GM19468 (cell line): Measurements from ENCODE around the gene PRDM12.

Experiments
- ATAC-seq: cut with Tn5 transposase; IDR thresholded peaks from one replicate; pipeline ENCODE4 v1.9.1; 2021; ENCODE audit warnings: mild to moderate bottlenecking, moderate library complexity, moderate number of reproducible peaks; ENCODE audit not compliant: unreplicated experiment; ENCODE audit errors: extremely low read depth

PRDM12 gene

DNA sequence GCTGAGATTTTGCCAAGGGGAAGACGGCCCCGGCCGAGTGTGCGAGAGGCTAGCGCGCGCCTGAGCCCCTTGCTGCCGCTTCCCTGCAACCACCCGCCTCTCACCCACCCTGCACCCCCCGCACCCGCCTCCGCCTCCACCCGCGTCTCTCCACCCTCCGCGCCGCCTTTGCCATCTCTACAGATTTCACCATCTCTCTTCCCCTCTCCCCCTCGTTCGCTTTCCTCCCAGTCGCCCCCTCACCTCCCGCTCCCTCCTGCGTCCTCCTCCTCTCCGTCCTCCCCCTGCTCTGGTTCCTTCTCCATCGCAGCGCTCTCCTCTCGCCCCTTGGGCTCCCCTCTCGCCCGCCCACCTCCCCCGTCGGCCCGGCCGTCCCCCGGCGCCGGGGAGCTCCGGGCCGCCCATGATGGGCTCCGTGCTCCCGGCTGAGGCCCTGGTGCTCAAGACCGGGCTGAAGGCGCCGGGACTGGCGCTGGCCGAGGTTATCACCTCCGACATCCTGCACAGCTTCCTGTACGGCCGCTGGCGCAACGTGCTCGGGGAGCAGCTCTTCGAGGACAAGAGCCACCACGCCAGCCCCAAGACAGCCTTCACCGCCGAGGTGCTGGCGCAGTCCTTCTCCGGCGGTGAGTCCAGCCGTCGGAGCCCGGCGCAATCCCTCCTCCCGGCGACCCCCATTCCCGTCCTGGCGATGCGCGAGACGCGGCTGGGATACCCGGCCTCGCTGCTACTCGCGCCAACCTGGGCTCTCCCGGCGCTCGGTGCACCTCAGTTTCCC lies at the start of gene PRDM12:
Gene PRDM12 (plus strand): TSS at position 344 of the 778 bp plus-strand sequence. CDS start 60 bp downstream, at position 404.
- ATAC-seq = no peak

DNA sequence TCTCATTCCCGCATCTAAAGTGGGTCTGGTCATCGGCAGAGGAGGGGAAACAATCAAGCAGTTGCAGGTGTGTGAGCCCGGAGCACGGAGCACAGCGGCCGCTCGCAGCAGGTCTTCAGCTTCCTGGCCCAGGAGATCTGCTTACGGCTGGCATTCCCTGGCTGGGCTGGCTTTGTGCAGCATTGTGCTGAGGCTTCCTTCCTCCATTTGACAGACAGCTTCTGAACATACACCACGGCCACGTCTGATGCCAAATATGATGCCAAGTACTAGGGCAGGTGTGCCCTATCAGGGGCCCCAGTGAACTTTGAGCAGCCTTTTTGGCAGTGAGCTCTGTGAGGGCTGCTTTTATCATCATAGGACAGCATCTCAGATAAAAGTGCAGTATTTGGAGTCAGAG lies 47.9 kb upstream of the PRDM12 start:
- ATAC-seq = no peak

DNA sequence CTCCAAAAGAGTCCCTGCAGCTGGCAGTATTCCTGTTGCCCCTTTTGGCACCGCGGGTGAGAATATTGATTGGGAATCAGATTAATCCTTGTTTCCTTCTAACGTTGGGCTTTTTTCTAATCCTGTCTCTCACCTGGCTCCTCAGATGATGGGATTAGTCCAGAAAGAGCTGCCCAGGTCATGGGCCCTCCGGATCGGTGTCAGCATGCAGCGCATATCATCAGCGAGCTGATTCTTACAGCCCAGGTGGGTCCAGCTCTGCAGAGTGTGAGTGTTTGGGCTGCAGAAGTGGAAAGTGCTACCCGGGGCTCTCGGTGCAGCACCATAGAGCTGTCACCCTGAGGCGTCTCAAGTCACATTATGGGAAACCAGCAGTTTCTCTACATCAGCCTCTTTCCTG lies 40.9 kb upstream of the PRDM12 start:
- ATAC-seq = no peak

DNA sequence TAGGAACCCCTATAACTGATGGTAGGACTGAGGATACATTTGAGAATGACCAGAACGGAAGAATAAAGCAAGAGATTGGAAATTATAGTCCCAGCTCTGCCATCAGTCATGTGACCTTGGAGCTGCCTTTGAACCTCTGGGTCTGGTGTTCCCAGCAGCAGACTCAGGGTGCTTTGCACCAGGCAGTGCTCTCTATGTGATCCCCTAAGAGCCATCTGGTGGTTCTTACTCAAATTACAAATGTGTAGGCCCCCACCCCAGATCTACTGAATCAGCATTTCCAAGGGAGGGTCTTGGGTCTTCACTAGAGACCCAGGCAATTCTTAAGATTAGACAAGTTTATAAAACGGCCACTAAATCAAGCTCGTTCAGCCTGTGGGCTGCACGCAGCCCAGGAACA lies 40.2 kb upstream of the PRDM12 start:
- ATAC-seq = no peak

DNA sequence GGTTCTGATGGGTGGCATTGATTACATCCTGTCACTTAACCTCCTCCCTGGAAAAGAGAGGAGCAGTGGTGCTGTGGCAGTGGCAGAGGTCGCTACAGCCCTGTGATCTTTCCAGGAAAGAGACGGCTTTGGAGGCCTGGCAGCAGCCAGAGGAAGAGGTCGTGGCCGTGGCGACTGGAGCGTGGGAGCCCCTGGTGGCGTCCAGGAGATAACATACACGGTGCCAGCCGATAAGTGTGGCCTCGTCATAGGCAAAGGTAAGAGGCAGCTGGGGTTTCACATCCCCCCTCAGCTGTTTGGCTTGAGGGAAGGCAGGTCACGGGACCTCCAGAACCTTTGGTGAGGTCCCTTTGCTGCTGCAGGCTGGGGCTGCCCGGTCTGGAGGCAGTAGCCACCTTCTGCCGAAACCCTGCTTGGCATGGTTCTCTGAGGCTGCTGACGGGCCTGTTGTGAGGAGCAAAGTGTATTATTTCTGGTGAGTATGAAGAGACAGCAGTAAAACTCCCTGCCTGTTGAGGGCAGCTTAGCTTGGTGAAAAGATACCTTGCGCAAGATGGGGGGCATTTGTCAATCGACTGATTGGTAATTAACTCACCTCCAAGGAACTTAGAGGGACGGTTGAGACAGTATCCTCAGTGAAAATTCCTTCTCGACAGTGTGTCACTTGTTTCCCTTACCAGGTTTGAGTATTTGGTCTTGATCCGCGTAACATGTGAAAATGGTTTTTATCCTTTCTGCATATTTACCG lies 38.0 kb upstream of the PRDM12 start:
- ATAC-seq = no peak

DNA sequence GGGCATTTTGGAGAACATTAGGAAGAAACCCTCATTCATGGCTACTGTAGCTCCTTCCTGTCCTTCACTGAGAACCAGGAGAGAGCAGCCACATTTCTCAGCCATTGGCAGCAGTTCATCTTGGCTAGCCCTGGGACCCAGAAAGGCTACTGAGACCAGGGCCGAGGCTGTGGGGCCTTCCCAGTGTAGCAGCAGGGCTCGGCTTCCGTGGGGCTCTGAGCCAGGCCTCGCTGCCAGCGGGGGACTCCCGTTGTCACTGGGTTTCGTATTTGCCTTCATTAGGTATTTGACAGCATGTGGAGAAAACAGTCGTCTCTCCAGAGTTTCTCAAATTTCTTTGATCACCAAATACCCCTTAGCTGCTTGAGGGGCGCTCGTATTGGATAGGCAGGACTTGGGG lies 37.3 kb upstream of the PRDM12 start:
- ATAC-seq = no peak

DNA sequence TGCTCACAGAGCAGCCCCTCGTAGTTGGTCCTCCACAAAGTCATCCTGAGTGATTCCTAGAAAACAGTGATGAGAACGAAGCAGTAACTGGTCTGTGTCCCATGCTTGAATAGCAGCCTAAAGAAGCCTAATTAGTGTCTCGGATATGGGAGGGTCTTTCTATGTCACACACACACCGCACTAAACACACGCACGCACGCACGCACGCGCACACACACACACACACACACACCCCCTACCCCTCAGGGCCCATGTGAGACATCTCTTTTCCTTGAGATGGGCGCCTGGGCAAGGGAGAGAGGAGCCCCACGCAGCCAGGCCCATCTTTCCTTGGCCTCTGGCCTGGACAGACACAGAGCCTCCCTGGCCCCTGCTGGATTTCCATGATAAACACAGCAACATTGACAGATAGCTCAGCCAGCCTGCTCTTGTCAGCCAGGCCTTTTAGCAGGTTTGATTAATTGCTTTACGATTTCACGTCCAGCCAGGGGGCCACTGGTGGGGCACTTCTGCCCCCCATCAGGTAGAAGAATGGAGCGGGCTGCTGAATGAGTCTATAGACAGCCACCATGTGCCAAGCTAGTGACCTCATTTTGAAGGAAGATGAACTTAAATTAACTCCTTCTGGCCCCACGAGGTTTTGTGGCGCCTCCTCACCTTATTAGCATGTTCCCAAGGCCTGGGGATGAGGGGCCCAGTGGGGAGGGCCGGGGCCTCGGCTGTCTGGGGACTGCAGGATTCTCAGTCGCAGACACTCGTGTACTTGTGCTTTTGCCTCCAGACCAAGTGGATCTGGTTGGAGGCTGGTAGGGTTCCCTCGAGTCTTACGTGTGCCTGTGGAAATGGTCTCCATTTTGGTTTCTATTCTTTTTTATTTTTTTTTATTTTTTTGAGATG lies 36.2 kb upstream of the PRDM12 start:
- ATAC-seq = no peak

DNA sequence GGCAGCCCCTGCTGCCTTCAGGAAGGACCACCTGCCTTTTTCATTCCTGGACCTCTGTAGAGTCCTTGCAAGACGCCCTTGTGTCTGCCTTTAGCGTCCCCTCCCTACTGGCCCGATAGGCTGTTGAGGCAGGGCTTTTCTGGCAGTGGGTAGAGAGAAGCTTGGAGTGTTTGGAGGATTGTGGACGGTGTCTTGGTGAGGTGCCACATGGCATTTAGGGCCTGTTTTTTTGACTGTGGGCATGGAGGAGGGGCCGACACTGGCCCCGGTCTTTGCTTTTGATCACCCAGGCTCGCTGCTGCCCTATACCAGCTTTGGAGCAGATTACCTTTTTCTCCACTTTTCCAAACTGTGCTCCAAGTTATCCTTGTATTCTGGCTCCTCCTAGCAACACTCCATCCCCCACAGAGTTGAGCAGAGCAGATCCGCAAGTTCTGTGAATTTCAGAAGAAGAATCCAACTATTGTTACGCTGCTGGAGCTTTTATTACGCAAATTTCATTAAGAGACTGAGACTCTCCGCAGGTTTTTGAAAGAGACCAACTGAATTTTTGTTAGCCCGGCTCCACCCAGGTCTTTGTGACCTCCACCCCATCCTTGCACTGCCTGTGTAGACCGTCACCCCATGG lies 34.8 kb upstream of the PRDM12 start:
- ATAC-seq = no peak

DNA sequence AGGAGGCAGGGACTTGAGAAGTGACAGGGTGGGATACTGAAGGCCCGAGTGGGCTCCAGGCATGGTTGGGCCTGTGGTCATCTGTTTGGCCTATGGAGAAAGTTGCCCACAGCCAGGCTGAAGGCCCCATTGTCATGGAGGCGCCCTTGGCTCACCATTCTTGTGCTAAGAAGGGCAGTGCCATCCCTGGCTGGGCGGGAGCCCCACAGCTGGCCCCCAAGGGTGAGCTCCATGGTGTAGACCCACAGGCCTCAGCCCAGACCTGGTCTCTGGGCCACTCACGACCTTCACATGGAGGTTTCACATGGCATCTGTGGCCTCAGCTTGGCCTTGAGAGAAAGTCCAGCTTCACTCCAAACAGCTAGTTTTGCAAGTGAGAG lies 34.3 kb upstream of the PRDM12 start:
- no peak for ATAC-seq

DNA sequence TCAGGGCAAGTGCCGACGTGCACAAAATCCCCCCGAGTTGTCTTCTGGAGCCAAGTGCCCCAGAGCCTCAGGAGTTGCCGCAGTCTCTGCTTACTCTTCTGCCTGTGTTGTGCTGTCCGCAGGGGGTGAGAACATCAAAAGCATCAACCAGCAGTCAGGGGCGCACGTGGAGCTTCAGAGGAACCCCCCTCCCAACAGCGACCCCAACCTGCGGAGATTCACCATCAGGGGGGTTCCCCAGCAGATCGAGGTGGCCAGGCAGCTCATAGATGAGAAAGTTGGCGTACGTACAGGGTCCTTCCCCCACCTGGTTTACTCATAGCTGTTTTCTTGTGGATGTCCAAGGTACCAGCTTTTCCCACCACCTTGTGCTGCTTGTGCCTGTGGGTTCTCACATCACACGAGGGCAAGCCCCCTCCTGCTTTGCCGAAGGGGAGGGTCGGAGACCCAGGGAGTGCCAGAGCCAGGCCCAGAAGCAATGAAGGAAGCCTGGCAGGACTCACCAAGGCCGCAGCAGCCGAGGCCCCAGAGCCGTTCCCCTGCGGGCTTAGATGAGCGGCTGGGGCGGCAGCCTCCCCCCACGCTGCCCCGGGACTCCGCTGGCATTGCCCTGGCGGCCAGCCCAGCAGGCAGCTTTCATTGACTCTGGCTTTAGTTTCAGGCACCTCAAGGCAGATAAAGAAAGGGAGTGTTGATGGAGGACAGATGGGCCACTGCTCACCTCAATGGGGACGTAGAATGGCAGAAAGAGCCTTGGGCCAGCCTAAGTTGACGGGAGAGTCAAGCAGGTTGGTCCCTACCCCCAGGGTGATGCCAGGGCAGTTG lies 33.7 kb upstream of the PRDM12 start:
- ATAC-seq = no peak

DNA sequence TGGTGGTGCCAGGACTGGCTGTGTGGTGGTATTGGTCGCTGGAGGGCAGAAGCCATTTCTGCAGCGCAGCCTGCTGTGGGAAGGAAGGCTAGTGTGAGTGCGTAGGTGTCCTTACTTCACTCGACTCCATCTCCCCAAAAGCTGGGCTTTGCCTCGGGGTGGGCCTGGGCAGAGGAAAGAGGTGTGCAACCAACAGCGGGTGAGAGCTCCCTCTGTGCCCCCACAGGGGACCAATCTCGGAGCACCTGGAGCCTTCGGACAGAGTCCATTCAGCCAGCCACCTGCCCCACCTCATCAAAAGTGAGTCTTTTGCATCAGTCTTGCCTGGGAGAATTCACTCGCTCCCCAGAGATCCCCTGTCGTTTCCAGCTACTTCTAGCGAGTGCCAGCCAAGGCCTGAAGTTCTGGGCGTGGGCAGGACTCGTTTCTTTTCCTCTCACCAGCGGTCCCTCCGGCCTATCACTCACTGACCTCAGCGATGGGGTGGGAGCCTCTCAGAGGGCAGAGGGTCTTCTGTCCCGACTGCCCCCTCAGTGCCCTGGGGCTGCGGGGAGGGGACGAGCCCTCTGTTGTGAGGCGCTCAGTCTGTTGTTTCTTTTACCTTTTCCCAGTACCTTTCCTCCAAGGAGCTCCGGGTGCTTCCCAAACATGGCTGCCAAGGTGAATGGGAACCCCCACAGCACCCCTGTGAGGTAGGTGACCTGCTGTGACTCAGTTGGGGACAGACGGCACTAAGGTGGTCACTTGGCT lies 32.9 kb upstream of the PRDM12 start:
- ATAC-seq = no peak

DNA sequence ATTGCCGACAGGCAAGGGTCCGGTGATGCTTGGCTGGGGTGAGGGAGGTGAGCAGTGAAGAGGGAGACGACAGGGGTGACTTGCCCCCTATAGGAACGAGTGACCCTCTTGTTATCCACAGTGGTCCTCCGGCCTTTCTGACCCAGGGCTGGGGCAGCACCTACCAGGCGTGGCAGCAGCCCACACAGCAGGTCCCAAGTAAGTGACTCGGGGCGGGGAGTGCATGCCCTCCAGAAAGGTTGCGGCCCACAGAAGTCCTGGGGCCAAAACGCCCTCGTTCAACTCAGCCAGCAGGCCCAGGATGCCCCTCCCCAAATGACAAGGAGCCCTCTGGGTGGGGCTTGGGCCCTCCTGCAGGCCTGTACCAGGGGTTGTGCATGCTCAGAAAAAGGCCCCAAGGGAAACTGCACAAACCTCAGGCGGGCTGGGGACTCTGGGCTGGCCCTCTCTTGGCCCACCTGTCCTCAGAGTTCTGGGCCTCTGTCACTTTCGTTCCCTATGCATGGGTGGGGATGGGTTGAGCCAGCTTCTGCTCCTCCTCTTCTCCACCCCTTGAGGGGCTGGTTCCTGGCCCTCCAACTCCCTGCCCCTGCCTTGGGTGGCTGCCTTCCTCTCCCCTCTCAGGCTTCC lies 32.2 kb upstream of the PRDM12 start:
- ATAC-seq = no peak

DNA sequence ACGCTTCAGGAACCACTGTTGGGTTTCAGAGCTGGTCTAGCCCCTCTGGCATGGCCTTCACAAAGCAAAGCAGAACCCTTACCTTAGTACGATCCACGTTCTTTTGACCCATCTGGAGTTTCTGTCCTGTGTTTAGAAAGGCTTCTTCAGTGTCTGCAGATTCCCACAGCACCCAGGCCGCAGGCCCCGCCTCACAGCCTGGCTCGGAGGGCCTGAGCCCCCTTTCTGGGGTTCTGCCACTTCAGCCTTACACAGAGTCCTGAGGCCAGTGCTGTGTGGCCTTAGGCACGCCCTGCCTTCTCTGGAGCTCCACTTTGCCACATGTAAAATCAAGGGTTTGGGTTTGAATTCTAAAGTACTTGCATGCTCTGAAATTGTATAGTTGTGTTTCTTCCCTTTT lies 31.6 kb upstream of the PRDM12 start:
- ATAC-seq = no peak

DNA sequence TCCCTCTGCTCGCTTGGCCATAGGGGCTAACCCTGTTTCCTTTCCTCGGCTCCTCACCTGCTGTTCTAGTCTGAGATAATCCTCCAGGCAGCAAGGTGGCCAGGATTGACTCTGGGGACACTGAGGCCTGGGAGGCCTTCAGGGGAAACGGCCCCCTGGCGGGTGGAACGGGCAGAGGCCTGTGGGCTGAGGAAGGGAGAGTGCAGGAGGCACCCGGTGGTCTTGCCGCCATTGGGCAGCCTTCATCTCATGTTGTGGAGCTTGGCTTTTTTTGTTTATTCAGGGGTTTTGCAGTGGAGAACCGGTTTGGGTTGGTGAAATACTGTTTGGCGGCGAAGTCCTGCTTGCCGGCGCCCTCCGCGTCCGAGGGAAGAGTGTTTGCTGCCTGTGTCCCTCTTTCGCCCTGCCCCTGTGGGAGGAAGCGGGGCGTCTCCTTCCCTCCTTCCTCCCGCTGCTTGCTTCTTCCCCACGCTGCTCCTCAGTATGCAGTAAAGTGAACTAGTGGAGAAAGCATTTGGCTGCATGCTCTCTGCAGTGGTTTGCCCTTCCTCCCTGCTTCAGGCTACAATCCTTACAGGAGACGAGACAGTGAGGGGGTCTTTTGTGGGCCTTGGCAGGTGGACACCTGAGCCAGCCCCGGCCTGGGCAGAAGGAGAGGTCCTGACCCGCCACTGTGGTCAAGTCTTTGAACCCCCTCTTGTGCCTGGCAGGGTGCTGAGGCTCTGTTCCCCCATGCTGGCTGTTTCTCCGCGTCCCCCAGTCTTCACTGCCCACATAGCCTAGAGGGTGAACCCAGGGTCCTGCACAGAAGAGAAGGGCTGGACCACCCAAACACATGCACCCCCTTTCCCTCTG lies 30.8 kb upstream of the PRDM12 start:
- ATAC-seq = no peak

DNA sequence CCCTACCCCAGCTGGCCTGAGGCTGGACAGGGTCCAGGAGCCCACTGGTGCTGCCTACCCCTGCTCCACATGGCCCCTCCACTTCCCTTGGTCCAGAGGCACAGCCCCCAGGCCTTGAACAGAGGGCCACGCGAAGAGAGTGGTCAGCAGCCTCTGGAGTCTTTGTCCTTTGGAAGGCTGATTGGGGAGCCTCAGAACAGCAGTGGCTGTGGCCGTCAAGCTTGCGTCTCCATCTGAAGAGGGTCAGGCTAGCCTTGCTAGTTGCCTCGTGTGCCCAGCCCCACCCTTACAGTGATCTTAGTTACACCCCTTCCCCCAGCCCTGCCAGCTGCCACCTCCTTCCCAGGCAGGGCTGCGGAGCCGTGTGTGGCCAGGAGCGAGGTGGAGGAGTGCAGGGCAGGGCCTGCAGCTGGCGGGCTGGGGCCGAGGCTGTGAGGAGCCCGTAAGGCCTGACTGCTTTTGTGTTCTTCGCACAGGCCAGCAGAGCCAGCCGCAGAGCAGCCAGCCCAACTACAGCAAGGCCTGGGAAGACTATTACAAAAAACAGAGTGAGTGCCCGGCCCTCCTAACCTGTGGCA lies 30.1 kb upstream of the PRDM12 start:
- ATAC-seq = no peak

DNA sequence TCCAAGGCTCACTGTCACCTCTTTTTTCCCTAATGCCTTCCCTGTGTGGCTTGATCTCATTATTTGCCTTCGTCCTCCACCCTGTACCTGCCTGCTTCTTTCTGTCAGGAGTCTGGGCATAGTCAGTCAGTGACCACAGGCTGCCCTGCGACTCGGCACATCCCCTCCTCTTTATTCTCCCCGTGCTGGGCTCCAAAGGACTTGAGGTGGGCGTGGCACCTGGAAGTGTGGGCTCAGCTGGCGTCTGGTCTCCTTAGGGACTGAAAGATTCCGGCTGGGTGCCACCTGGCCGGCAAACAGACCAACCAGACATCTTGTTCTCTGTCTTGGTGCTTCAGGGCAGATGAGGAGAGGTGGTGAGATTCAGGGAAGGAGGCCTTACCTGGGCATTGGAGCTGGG lies 29.6 kb upstream of the PRDM12 start:
- ATAC-seq = no peak

DNA sequence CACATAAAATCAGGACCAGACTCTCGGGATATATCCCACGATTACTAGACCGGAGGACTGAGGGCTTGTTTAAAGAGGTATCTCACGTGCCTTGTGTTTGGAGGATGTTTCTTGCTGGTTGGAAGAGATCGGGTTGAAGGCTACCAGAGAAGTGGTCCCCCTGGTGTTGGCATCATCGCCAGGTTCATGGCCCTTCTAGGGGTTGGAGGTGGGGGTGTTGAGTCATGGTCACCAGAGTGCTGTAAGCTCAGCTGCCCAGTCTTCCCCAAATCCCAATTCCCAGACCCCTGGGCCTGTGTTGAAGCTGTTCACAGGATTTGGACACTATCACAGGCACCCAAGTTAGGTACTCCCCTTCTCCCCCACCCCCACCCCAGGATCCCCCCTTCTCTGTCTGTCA lies 29.1 kb upstream of the PRDM12 start:
- no peak for ATAC-seq
